K562 (cell line): ENCODE measurements around the gene LTN1. TPM values are rescaled to one million over a fixed set of nuclear protein-coding genes. Genes with fewer than 3 reads are reported as not detected.

Experiments used
- ATF3 ChIP-seq, 2 experiments: fragments of 450-650 bp in 1 of 2; sonication (generic) in 1 of 2; formaldehyde crosslinking in 1 of 2; IDR thresholded peaks in 1 of 2; conservative IDR thresholded peaks in 1 of 2; 2 replicates each; pipeline versions ENCODE4 v1.6.1 to v1.8.1; 2016 to 2023; ENCODE audit warnings: mild to moderate bottlenecking in 2 of 2, moderate library complexity in 2 of 2, inconsistent platforms in 1 of 2, missing genetic modification reagents in 1 of 2
- LEF1 ChIP-seq: fragments of 450-650 bp; IDR thresholded peaks from 2 replicates; pipeline ENCODE4 v1.6.1; 2016; ENCODE audit warnings: mild to moderate bottlenecking
- NFATC3 ChIP-seq: fragments of 450-650 bp; IDR thresholded peaks from 2 replicates; pipeline ENCODE4 v1.6.1; 2017; ENCODE audit warnings: mild to moderate bottlenecking
- POLR2A ChIP-seq: fragments of 450-650 bp; conservative IDR thresholded peaks from 2 replicates; pipeline ENCODE4 v1.6.1; 2016
- PRDM10 ChIP-seq: fragments of 450-650 bp; IDR thresholded peaks from 2 replicates; pipeline ENCODE4 v1.6.1; 2018; ENCODE audit not compliant: partially characterized antibody
- RBFOX2 ChIP-seq: fragments of 200-400 bp; formaldehyde crosslinking; IDR thresholded peaks from 2 replicates; pipeline ENCODE4 v1.6.1; 2017; ENCODE audit warnings: low read depth, mild to moderate bottlenecking, low read length, moderate library complexity
- ZBTB33 ChIP-seq: sonication (generic); formaldehyde crosslinking; IDR thresholded peaks from 2 replicates; pipeline ENCODE4 v1.8.1; 2023; ENCODE audit warnings: mild to moderate bottlenecking, missing genetic modification reagents
- ZC3H8 ChIP-seq: fragments of 450-650 bp; IDR thresholded peaks from 2 replicates; pipeline ENCODE4 v1.6.1; 2017
- ZNF324 ChIP-seq: fragments of 250-450 bp; sonication (Bioruptor Pico); IDR thresholded peaks from 2 replicates; pipeline ENCODE4 v1.4.0; 2020; ENCODE audit warnings: mild to moderate bottlenecking
- ZNF584 ChIP-seq: fragments of 200-800 bp; sonication (Bioruptor generic); IDR thresholded peaks from 2 replicates; pipeline ENCODE4 v1.6.1; 2016; ENCODE audit warnings: low read depth, mild to moderate bottlenecking, missing genetic modification characterization, missing compliant biosample characterization
- polyA plus RNA-seq, 8 experiments: library from polyadenylated mRNA; depleted of rRNA in 4 of 8; stranded (reverse) in 5 of 8; unstranded in 3 of 8; fragments of >200 nt; fragmentation: Nextera tagmentation in 2 of 8; fragmentation: Illumina TruSeq in 1 of 8; extraction: Ambion mirVana in 2 of 8; extraction: Trizol in 1 of 8; gene quantifications; 2 replicates each; pipeline versions ENCODE4 v1.2.1 to v1.2.3, GENCODE V29; 2011 to 2014; ENCODE audit warnings: inconsistent platforms in 1 of 8, missing spikeins in 1 of 8
- total RNA-seq, 7 experiments: library from RNA; depleted of rRNA in 6 of 7; stranded (reverse); fragments of >200 nt in 6 of 7; fragmentation: Illumina TruSeq in 2 of 7; extraction: Trizol in 2 of 7; gene quantifications; 2 replicates each; pipeline versions ENCODE4 v1.2.1 to v1.2.3, GENCODE V29; 2011 to 2021; ENCODE audit warnings: low replicate concordance in 1 of 7

LTN1 gene
- total and polyA plus RNA-seq, 9 of the 15 experiments (the other 6 are each of a cell fraction or from before 2014, with no cell fraction given), result 15.7 to 49.6 (median 28.7) TPM

GRCh38 chr21:28992526-28993292, at the start of gene LTN1 (continued):
- TF ChIP-seq PRDM10 (peak; percentile 79), NFATC3 (peak; percentile 54; the same call in 1 of the 2 replicates), ZBTB33 (CRISPR knock-in tag) (peak; percentile 60; the same call in 1 of the 2 replicates), LEF1 (peak; percentile 51; the same call in 1 of the 2 replicates), ZC3H8 (0 out of 2 replicates have a peak, but pooled peaks have one; percentile 68), ZNF584 (CRISPR knock-in tag) (0 out of 2 replicates have a peak, but pooled peaks have one; percentile 9), RBFOX2 (peak; percentile 98), ATF3 (IDR thresholded peaks at IDR 0.05) (peak; percentile 98), ATF3 (CRISPR knock-in tag; conservative IDR thresholded peaks at IDR 0.05) (peak; percentile 66), ZNF324 (no peak), POLR2A (peak; percentile 96)
- TF ChIP-seq, all 486 proteins: peak for 197
